Measurements from ENCODE around the gene ZDHHC24.
A peak's percentile ranks its signal among the peaks of the same experiment; 100 is the strongest.
"Not testable (repeated sequence)": the region's sequence is repeated elsewhere in the genome, so short reads cannot be mapped to it uniquely, and the experiment has no call there.

ZDHHC24 gene, protein sequence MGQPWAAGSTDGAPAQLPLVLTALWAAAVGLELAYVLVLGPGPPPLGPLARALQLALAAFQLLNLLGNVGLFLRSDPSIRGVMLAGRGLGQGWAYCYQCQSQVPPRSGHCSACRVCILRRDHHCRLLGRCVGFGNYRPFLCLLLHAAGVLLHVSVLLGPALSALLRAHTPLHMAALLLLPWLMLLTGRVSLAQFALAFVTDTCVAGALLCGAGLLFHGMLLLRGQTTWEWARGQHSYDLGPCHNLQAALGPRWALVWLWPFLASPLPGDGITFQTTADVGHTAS

DNA sequence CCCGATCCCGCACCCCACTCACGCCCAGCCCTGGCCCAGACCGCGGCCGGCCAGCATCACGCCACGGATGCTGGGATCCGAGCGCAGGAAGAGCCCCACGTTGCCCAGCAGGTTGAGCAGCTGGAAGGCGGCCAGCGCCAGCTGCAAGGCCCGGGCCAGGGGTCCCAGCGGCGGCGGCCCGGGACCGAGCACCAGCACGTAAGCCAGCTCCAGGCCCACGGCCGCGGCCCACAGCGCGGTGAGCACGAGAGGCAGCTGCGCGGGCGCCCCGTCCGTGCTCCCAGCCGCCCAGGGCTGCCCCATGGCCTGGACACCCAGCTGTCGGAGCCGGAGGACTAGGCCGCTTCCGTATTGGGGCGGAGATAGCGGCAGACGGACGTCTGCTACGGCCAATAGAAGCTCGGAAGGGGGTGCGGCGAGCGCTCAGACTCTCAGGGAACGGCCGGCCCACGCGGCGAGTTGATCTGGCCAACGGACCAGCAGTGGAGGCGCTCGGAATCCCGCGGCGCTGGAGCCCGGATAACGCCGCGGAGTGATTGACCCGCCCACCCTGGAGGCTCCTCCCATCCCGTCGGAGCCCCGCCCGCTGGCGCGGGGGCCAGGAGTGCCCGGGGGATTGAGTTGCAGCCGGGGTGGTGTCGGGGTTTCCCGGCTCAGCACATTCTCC, at the start of gene ZDHHC24:
Gene ZDHHC24 (minus strand): TSS at position 348 of the 667 bp plus-strand sequence. CDS start 45 bp downstream, at position 303.
- peak; percentile 99 for DNase-seq (ENCODE audit: low spot score)

DNA sequence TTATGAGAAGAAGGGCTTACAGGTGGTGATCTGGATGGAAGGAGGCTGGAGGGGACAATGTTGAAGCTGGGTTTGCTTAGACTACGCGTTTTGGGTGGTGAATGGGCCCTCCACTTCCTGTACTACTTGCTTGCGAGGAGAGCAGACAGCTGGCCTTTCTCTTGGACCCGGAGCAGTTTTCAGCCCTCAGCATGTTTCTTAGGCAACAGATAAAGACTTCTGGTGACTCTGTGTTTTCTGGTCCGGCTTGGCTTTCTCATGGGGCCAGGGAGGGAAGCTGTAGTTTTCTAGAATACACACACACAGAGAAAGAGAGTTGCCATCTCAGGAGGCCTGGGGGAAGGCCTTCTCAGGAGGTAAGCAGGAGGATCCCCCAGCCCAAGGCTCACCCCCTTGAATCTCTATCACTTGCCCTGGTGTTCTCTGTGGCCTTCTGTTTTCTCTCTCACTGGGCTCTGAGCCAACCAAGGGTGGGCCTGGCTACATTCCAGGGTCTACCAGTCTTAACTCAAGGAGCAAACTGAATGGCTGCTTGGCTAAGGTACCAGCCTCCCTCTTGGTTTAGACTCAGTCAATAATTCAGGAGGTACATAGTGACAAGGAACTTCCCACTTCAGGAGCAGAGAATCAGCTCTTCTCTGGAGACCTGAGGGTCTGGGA, 49.5 kb upstream of the ZDHHC24 start:
- DNase-seq (ENCODE audit: low spot score) = no peak

DNA sequence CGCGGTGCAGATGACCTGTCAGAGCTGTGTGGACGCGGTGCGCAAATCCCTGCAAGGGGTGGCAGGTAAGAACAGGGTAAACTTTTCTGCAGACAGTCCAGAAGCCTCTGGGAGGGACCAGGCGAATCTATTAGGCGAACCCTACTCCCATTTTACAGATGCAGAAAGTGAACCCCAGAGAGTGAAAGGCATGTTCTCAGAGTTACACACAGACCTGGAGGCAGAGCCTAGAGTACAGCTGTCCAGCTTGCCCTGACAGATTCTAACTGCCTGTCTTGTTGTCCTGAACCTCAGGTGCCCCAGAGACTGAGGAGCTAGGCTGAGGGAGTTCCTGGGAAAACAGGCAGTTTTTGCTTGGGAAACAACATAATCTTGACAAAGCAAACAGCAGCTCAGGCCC, 47.8 kb upstream of the ZDHHC24 start:
- no peak for DNase-seq (ENCODE audit: low spot score)

DNA sequence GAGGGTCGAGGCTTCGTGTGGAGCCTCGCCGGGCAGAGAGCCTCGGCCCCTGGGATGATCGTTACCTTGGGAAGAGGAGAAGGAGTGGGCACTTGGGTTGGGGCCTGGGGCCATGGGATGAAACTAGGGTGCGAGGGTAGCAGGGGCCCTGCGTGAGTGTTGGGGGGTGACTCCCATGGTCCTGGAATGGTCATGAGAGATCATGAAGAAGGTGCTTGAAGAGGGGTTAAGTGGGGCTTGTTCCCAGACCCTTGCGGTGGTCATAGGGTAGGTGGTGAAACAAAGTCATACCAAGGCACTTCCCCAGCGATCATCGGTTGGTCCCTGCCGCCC, 47.4 kb upstream of the ZDHHC24 start:
- no peak for DNase-seq (ENCODE audit: low spot score)

DNA sequence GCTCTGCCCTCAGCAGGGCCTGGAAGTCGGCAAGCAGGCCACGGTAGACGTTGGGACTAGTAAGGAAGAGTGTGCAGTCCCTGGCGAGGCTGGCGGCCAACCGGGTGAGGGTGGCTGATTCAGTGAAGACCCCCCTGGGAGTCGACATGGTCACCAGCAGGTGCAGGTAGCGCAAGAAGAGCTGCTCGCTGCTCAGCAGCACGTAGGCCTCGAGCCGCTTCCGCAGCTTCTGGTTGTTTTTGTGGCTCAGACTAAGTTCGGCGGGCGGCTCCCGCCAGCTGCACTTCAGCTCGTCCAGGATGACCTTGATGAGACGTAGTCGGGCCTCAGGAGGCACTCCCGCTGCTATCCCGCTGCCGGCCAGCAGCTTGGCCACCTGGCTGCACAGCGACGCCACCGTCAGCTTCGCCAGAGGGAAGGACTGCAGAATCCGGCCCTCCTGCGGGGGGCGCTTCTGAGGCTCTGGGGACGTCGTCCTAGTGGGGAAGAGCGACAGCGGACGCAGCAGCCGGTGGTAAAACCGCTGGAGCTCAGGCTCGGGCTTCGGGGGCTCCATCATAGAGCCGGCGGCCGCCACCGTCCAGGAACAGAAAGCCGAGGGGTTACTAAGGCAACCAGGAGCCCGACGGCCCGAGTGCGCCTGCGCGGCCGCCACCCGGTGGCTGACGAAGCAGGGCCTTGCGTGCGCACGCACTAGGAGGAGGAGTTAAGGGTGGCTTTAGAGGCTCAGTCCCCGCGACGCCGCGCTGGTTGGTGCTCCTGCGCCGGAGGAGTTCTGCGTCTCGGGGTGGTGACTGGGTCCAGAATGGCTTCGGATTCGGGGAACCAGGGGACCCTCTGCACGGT, 46.8 kb upstream of the ZDHHC24 start, which contains the start of the genes CCDC87 and CCS:
Gene CCDC87 (minus strand): TSS at position 607 of the 846 bp plus-strand sequence. CDS start 48 bp downstream, at position 559.
Gene CCS (plus strand): TSS at position 729 of the 846 bp plus-strand sequence. CDS start 77 bp downstream, at position 806.
- DNase-seq (ENCODE audit: low spot score) = peak; percentile 100

DNA sequence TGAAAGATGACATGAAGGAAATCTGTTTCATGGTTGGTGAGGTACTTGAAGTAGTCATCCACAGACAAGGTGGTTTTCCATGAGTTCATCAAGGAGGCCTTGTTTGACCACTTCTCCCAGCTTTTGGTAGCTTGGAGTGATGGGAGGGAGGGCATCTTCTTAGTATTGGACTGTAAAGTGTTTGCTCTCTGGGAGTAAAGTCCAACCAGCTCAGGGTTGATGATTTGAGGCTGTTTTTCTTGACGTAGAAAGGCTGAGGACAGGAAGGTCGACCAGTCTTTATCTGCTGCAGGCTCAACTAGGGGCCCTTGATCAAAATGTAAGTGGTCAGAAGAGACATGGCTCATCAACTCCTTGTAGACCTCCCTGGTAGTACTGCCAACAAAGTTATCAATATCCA, 45.3 kb upstream of the ZDHHC24 start:
- no peak for DNase-seq (ENCODE audit: low spot score)

DNA sequence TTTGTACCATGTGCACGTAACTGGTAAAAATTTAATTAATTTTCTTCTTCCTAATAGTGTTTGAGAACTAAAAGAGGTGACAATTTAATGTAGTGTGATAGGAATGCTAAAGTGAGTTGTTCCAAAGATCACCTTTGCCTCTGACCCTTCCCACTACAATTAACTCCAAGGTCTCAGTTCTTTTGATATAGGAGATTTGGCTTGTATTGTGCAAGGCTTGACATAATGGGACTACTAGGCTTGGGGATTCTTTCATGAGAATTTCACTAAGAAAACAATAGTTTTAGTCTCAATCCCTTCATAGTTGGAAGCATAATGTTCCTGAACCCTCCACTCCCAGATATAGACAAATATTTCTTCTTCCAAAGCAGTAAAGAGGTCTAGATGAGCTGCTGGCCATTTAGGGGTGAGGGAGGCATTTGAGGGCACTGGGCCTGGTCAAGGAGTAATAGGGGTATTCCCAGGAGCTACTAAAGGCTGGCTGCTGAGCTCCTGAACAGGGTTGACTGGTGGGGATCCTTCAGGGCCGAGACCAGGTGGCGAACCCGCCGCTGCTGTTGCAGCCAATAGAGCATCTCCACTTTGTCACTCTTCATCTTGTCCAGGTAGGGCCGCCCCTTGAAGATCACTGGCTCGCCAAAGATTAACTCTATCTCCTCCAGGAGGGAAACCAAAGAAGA, 44.3 kb upstream of the ZDHHC24 start:
- DNase-seq (ENCODE audit: low spot score) = no peak

DNA sequence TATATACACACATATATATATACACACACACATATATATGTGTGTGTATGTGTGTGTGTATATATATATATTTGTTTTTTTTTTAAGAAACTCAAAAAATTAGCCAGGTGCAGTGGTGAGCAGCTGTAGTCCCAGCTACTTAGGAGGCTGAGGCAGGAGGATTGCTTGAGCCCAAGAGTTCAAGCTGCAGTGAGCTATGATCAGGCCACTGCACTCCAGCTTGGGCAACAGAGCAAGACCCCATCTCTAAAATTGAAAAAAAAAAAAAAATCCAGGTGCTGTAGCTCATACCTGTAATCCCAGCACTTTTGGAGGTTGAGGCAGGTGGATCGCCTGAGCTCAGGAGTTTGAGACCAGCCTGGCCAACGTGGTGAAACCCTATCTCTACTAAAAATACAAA, 43.5 kb upstream of the ZDHHC24 start:
- not testable (repeated sequence) for DNase-seq (ENCODE audit: low spot score)

DNA sequence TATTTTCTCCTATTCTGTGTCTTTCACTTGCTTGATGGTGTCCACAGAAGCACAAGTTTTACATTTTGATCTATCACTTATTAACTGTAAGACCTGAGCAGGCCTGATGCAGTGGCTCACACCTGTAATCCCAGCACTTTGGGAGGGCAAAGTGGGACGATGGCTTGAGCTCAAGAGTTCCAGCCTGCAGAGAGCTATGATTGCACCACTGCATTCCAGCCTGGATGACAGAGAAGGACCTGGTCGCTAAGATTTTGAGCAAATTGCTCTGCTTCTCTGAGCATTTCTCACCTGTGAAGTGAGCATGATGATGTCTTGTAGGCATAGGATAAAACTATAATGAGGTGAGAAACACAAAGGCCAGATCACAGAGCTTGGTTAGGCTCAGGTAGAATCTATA, 40.3 kb upstream of the ZDHHC24 start:
- no peak for DNase-seq (ENCODE audit: low spot score)

DNA sequence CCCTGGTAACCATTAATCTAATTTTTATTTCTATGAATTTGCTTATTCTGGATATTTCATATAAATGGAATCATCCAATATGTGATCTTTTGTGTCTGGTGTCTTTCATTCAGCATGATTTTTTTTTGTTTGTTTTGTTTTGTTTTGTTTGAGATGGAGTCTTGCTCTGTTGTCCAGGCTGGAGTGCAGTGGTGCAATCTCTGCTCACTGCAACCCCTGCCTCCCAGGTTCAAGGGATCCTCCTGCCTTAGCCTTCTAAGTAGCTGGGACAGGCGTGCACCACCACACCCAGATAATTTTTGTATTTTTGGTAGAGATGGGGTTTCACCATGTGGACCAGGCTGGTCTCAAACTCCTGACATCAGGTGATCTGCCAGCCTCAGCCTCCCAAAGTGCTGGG, 39.6 kb upstream of the ZDHHC24 start:
- DNase-seq (ENCODE audit: low spot score) = not testable (repeated sequence)

DNA sequence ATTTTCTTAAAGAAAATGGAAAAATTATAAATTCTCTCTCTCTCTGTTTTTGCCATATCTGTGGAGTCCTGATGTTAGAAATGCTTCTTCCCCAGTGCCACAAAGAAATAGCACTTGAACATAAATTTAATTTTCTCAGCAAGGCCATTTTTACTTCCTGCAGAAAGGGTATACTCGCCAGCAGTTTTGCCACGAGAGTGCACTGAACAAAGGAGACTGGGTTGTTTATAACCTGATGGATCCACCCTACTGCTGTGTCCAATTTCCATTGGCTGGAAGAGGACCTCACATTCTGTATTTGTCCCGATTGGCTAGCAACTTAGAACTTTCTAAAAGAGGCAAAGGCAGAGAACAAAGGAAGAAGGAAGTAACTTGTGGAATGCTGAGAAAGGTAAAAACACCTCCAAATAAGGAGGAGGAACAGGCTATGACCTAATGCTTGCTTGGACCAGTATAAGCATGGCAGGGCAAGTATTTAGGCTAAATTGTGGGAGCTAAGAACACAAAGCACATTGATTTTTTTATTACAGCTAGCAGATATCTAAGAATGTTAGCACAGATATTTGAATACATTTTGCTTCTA, 36.8 kb upstream of the ZDHHC24 start:
- not testable (repeated sequence) for DNase-seq (ENCODE audit: low spot score)

DNA sequence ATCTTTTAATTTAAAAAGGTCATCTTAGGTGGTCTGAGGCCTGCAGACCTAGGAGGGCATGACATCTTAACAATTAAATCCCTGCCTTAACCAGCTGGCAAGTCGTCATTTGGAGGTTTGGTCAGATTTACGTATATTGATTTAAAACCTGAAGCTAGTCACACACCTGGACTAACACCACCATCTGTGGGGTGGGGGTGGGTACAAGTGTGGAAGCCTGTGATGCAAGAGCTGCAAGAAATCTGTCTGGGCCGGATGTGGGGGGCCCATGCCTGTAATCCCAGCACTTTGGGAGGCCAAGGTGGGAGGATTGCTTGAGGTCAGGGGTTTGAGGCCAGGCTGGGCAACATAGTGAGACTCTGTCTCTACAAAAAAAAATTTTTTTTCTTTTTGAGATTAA, 35.4 kb upstream of the ZDHHC24 start:
- no peak for DNase-seq (ENCODE audit: low spot score)

DNA sequence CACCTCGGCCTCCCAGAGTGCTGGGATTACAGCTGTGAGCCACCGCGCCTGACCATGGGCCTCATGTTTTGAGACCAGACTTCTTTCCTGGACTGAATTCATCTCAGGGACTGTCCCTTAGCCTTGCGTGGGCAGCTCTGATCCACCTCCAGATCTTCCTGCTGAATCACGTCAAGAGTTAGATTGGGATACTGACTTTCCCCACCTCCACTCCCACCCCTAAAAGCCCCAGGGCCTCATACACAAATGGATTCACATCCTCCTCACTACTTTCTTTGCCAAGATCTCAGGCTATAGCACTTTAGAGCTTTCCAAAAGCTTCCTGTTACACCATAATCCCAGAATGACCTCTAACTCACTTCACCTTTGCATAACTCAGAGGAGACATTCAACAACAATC, 35.0 kb upstream of the ZDHHC24 start:
- no peak for DNase-seq (ENCODE audit: low spot score)

DNA sequence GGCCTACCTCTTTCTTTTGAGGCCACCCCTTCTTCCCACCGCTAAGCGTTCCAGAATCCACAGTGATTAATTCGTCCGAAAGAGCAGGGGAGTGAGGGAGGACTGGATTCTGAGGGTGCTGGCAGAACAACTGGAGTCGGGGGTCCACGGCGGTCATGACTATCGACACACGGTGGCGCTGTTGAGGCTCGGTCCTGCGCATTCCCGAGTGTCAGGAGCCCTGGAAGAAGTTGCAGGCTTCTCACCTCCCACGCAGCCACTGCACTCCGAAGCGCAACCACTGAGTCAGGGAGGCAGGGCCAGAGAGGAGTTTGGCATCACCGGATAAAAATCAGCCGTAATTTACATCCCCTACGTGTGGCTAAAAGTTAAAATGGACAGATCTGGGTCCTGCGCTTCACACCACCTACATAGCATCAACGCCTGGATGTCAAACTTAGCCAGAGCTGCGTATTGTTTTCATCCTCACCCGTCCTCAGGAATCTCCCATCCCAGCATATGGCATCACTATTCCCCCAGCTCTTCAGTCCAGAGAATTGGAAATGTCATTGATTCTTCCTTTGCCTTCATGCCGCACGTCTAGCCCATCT, 33.3 kb upstream of the ZDHHC24 start:
- peak; percentile 93 for DNase-seq (ENCODE audit: low spot score)

DNA sequence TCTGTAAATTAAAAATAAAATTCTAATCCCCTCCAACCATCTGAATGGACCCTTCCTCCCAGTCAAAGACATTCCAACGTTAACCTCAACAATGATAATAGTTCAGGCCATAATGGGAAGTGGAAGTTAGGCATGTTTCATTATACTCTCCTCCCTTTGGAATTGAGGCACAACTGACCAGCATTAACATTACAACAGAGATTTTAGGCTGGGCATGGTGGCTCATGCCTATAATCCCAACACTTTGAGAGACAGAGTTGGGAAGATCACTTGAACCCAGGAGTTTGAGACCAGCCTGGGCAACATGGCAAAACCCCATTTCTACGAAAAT, 25.0 kb upstream of the ZDHHC24 start:
- DNase-seq (ENCODE audit: low spot score) = no peak

DNA sequence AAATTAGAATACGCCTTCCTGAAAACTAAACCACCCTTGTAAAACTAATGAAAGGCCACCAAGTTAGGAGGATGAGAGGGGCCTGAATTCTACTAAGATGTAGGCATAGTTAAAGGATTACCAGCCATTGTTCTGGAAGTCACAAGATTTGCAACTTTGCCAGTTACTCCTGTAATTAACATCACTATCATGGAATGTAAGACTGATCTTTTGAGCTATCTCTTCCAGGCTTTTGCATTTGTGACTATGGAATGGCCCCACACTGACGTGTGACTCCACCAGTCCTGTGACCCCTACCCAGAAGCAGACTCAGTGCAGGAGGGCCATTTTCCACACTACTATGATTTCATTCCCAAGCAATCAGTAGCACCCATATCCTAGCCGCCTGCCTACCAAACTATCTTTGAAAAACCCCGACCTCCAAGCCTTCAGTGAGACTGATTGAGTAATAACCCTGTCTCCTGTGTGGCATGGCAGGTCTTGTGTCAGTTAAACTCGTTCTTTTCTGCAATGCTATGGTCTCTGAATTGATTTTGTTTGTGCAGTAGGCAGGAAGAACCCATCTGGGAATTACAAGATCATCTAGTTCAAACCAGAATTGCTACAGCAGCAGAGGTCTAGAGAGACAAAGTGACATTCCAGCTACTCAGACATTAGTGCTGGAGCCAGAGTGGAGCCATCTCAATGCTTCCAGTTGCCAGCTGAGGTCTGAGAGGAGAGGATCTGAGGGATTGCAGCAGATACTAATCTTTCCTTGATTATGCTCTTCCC, 24.4 kb upstream of the ZDHHC24 start:
- no peak for DNase-seq (ENCODE audit: low spot score)

DNA sequence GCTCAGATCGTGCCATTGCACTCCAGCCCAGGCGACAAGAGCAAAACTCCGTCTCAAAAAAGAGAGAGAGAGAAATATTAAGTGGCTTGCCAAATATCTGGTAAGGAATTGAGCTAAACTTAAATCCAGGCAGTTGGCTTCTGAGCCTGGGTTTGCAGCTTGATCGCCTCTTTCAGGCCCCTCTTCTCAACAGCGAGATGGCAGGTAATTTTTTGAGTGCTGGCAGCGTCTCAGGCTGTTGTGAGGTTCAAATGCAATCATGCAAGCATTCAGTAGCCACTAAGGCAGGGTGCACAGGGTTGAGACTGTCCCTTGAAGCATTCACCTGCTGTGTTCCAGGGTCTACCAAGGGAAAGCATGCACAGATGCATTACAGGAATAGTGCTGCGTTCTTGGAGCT, 23.2 kb upstream of the ZDHHC24 start:
- DNase-seq (ENCODE audit: low spot score) = no peak

DNA sequence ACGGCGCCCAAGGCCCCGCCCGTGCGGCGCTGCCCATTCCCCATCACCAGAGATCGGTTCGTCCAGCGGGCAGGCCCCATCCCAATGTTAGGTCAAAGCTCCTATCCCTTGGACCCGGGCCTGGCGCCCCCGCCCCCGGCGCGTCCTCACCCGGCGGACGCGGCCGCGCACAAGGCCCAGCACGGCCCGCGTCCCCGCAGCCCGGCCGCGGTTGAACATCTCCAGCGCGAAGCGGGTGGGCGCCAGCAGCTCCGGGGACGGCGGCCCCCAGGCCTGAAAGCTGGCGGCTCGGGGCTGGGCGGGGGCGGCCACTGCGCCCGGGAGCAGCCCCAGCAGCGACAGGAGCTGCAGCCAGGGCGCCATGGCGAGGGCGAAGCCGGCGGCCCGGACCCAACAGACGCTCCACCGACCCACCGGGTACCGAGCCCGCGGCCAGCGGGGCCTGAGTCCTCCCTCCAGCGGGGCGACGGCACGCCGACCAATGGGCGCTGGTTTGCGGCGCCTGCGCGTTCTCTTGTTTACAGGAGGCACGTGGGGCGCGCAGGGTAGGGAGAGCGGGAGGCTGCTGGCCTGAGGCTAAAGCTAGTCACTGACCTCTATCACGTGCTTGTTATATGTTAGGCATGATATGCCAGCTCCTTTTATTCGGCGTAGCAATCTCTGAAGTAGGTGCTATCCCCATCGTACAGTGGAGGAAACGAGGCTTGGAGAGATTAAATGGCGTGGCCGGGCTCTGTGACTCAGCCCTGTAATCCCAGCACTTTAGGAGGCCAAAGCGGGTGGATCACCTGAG, 22.5 kb upstream of the ZDHHC24 start, which contains the start of gene CTSF:
Gene CTSF (minus strand): TSS at position 483 of the 793 bp plus-strand sequence. CDS start 120 bp downstream, at position 363.
- DNase-seq (ENCODE audit: low spot score) = peak; percentile 98

DNA sequence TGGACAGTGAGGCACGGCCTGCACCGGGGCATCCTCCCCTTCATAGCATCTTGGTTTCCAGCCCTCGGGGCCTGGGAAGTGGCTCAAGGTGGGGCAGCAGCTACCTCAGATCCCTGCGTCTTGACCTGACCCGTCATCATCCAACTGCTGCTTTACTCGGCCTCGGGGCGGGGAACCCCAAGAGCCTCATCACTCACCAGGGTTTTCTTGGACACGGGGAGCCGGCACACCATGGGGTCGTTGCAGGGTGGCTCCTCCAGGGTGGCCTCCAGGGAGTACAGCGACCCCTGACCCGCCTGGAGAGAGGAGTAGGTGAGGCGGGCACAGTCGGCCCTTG, 21.9 kb upstream of the ZDHHC24 start:
- DNase-seq (ENCODE audit: low spot score) = no peak
